ENCODE measurements around the gene WDFY2.

WDFY2 gene

GRCh38 chr13:51783428-51784094, 199.3 kb downstream of the WDFY2 start:
- no peak for DNase-seq (ENCODE audit: extremely low read depth in 1 of 2, low read depth in 1 of 2)

- no peak for DNase-seq (ENCODE audit: extremely low read depth in 1 of 2, low read depth in 1 of 2)
These were observed 199.8 kb downstream of the WDFY2 start for GRCh38 chr13:51784097-51784496.

GRCh38 chr13:51785712-51786424, 201.6 kb downstream of the WDFY2 start:
- DNase-seq (ENCODE audit: extremely low read depth in 1 of 2, low read depth in 1 of 2) = no peak

- no peak for DNase-seq (ENCODE audit: extremely low read depth in 1 of 2, low read depth in 1 of 2)
These were observed 202.4 kb downstream of the WDFY2 start for GRCh38 chr13:51786425-51787265.

GRCh38 chr13:51793570-51794271, 209.5 kb downstream of the WDFY2 start:
- peak in 1 of 2 donors; percentile 48 for DNase-seq (ENCODE audit: extremely low read depth in 1 of 2, low read depth in 1 of 2)

- no peak for DNase-seq (ENCODE audit: extremely low read depth in 1 of 2, low read depth in 1 of 2)
These were observed 210.7 kb downstream of the WDFY2 start for GRCh38 chr13:51794964-51795363.

- no peak for DNase-seq (ENCODE audit: extremely low read depth in 1 of 2, low read depth in 1 of 2)
These were observed 211.2 kb downstream of the WDFY2 start for GRCh38 chr13:51795419-51795818.

GRCh38 chr13:51796546-51796945, 212.3 kb downstream of the WDFY2 start:
- DNase-seq (ENCODE audit: extremely low read depth in 1 of 2, low read depth in 1 of 2) = no peak

- DNase-seq (ENCODE audit: extremely low read depth in 1 of 2, low read depth in 1 of 2) = no peak
These were observed 213.6 kb downstream of the WDFY2 start for GRCh38 chr13:51797664-51798488.

GRCh38 chr13:51799261-51799660, 215.0 kb downstream of the WDFY2 start:
- no peak for DNase-seq (ENCODE audit: extremely low read depth in 1 of 2, low read depth in 1 of 2)

- no peak for DNase-seq (ENCODE audit: extremely low read depth in 1 of 2, low read depth in 1 of 2)
These were observed 216.2 kb downstream of the WDFY2 start for GRCh38 chr13:51800486-51800885.

GRCh38 chr13:51801631-51802099, 217.4 kb downstream of the WDFY2 start:
- no peak for DNase-seq (ENCODE audit: extremely low read depth in 1 of 2, low read depth in 1 of 2)

- no peak for DNase-seq (ENCODE audit: extremely low read depth in 1 of 2, low read depth in 1 of 2)
These were observed 218.6 kb downstream of the WDFY2 start for GRCh38 chr13:51802631-51803418.

- DNase-seq (ENCODE audit: extremely low read depth in 1 of 2, low read depth in 1 of 2) = peak; percentile 67 to 80
These were observed 219.4 kb downstream of the WDFY2 start, which contains the start of gene DHRS12 for GRCh38 chr13:51803422-51804294. Gene DHRS12 (minus strand): TSS chr13:51804163. CDS start chr13:51799659, 4,504 bp downstream.

- DNase-seq (ENCODE audit: extremely low read depth in 1 of 2, low read depth in 1 of 2) = no peak
These were observed 220.3 kb downstream of the WDFY2 start for GRCh38 chr13:51804295-51805172.

- no peak for DNase-seq (ENCODE audit: extremely low read depth in 1 of 2, low read depth in 1 of 2)
These were observed 221.1 kb downstream of the WDFY2 start for GRCh38 chr13:51805313-51805712.

GRCh38 chr13:51805925-51806324, 221.7 kb downstream of the WDFY2 start:
- DNase-seq (ENCODE audit: extremely low read depth in 1 of 2, low read depth in 1 of 2) = no peak
